Loucy (cell line): ENCODE data around the gene COQ5.

Experiments
- EZH2phosphoT487 ChIP-seq: fragments of 200-600 bp; IDR thresholded peaks from 2 replicates; pipeline ENCODE4 v1.6.1; 2018; ENCODE audit warnings: antibody characterized with exemption, mild to moderate bottlenecking, moderate library complexity, borderline replicate concordance
- TF ChIP-seq, protein P1 (sequence below): fragments of 200-600 bp; sonication (generic); conservative IDR thresholded peaks from 2 replicates; pipeline ENCODE4 v1.5.1; 2014; ENCODE audit warnings: mild to moderate bottlenecking, antibody characterized with exemption, low read length

DNA sequence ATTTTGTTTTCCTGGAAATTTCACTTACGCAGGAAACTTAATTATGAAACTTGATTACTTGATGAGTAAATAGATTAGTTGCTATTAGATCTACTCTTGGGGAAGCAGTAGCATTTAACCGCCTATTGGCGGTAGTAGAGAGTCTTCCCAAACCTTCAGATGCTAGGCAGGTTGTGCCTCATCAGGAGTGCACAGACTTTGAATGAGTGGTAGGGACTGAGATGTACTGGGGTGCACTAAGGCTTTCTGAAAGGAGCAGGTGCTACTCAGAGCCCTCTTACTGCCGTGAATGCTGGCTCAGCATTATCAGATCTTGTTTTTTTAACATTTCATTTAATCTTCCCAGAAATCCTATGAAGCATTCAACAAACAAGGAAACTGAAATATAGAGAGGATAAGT is 75.0 kb downstream of the COQ5 start:
- TF ChIP-seq, protein P1, sequence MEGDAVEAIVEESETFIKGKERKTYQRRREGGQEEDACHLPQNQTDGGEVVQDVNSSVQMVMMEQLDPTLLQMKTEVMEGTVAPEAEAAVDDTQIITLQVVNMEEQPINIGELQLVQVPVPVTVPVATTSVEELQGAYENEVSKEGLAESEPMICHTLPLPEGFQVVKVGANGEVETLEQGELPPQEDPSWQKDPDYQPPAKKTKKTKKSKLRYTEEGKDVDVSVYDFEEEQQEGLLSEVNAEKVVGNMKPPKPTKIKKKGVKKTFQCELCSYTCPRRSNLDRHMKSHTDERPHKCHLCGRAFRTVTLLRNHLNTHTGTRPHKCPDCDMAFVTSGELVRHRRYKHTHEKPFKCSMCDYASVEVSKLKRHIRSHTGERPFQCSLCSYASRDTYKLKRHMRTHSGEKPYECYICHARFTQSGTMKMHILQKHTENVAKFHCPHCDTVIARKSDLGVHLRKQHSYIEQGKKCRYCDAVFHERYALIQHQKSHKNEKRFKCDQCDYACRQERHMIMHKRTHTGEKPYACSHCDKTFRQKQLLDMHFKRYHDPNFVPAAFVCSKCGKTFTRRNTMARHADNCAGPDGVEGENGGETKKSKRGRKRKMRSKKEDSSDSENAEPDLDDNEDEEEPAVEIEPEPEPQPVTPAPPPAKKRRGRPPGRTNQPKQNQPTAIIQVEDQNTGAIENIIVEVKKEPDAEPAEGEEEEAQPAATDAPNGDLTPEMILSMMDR = peak; percentile 80
- TF ChIP-seq EZH2phosphoT487 = no peak
